NT2/D1 (cell line): ENCODE measurements around the gene FAM234B.
A peak's percentile ranks its signal among the peaks of the same experiment; 100 is the strongest.

Experiments used
- DNase-seq: peaks from one replicate; pipeline ENCODE4 v3.0.0-alpha.2; 2011; ENCODE audit warnings: low read depth, low spot score
- H3K27me3 ChIP-seq: 2 replicates; pipeline ENCODE4 v1.6.0; 2011; ENCODE audit warnings: mild to moderate bottlenecking; ENCODE audit not compliant: insufficient read length, insufficient read depth
- H3K36me3 ChIP-seq: 2 replicates; pipeline ENCODE4 v1.6.1; 2011; ENCODE audit warnings: mild to moderate bottlenecking, low read length, mixed read lengths; ENCODE audit not compliant: insufficient read depth, insufficient read length
- H3K4me1 ChIP-seq: 2 replicates; pipeline ENCODE4 v1.5.1; 2011; ENCODE audit not compliant: insufficient read depth, insufficient read length
- H3K4me3 ChIP-seq: 2 replicates; pipeline ENCODE4 v1.5.1; 2011; ENCODE audit warnings: low read depth; ENCODE audit not compliant: insufficient read length
- H3K9ac ChIP-seq: 2 replicates; pipeline ENCODE4 v1.6.0; 2011; ENCODE audit warnings: low read depth; ENCODE audit not compliant: insufficient read length
- H3K9me3 ChIP-seq: 2 replicates; pipeline ENCODE4 v1.5.1; 2011; ENCODE audit warnings: mild to moderate bottlenecking, low read length; ENCODE audit not compliant: insufficient read depth
- SUZ12 ChIP-seq: IDR thresholded peaks from 2 replicates; pipeline ENCODE4 v1.6.1; 2011; ENCODE audit not compliant: insufficient read length, insufficient read depth; ENCODE audit errors: extremely low read depth
- YY1 ChIP-seq: IDR thresholded peaks from 2 replicates; pipeline ENCODE4 v1.6.1; 2011; ENCODE audit not compliant: insufficient read length, insufficient read depth
- ZNF274 ChIP-seq: IDR thresholded peaks from 2 replicates; pipeline ENCODE4 v1.6.1; 2011; ENCODE audit warnings: mild to moderate bottlenecking, low read depth, low read length

Gene FAM234B

DNA sequence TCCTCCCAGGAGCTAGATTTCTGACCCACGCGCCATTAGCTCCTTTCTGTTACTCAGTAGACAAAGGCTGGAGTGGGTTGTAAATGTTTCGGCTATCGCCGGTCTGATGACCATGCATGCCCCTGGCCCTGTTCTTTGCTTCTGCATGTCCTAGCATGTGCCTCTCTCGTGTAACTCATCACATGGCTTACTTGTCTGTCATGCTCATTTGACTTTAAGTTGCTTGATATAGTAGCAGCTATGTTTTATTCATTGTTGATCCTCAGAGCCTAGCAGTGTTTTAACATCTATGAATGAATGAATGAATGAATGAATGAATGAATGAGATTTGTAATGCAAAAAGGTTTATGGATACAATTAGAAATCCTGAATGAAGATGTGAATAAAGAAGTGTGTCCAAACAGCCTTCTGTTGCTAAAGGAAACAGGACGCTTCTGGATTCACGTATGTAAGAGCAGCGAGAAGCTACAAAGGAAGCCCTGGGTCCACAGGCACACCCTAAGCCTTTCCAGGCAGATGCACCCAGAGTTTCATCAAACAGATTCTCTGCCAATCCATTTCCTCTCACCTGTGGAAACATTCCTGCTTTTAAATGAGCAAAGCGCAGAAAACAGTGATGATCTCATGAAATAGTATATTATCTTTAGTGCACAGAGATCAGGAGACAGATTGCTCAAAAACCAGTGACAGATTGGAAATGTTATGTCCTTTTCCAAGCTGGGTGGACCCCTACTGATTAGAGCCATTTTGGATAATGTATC is 55.8 kb downstream of the FAM234B start:
- DNase-seq = no peak
- Histone ChIP-seq H3K9me3 (no peaks in the 10 kb centered on the region), H3K36me3 (no peaks in the 10 kb centered on the region), H3K4me3 (peak overlapping the region; percentile 45), H3K4me1 (peaks cover 7% of the 10 kb centered on the region), H3K27me3 (peaks cover 13% of the 10 kb centered on the region), H3K9ac (peak overlapping the region; percentile 80)
- no peak for TF ChIP-seq ZNF274
- TF ChIP-seq YY1 = no peak
- no peak for TF ChIP-seq SUZ12

DNA sequence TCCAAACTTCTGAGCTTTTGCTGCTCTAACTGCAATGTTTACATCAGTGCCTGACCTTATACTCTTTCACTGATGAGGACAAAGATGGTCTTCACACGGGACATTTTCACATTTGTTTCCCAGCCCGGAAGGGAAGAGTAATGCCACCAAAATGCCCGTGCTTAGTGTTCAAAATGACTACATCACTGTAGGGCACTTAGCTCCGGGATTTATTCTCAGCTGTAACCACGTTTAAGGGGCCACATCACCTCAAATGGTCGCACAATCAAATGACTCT is 56.4 kb downstream of the FAM234B start:
- peaks cover 13% of the 10 kb centered on the region for H3K27me3 ChIP-seq
- no peaks in the 10 kb centered on the region for H3K36me3 ChIP-seq
- TF ChIP-seq YY1 (no peak), SUZ12 (no peak), ZNF274 (no peak)
- no peaks in the 10 kb centered on the region for H3K9me3 ChIP-seq
- peak overlapping the region; percentile 45 for H3K4me3 ChIP-seq
- peak overlapping the region; percentile 80 for H3K9ac ChIP-seq
- DNase-seq = no peak
- H3K4me1 ChIP-seq = peaks cover 7% of the 10 kb centered on the region

GRCh38 chr12:13100882-13101769 is 56.9 kb downstream of the FAM234B start:
- Histone ChIP-seq H3K36me3 (no peaks in the 10 kb centered on the region), H3K9me3 (no peaks in the 10 kb centered on the region), H3K4me1 (peaks cover 7% of the 10 kb centered on the region), H3K9ac (peak overlapping the region; percentile 82), H3K4me3 (peak overlapping the region; percentile 68), H3K27me3 (peaks cover 13% of the 10 kb centered on the region)
- peak; percentile 97 for DNase-seq
- TF ChIP-seq ZNF274 (no peak), YY1 (no peak)

DNA sequence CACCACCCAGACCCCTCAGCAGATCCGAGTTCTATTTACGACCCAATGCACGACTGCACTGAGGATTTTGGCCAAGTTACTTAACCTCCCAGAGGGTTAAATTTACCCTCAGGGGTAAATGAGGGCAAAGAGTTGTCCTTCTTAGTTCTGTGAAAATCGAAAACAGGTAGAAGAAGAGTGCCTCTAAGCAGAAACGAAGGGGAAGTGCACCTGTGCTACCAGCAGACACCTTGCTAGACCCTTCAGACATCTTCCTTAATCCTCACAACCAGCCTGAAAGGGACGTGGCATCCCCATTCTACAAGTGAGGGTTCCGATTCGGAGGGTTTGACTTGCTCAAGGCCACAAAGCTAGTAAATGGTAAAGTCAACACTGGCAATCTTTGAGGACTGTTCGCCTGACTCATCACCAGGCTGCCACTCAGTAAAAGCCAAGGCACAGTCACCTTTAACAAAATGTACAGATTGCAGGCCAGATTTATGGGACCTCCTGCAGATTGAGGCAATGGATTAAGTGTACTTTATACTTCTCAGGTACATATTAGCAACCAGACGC is 57.7 kb downstream of the FAM234B start:
- DNase-seq = no peak
- Histone ChIP-seq H3K4me1 (peaks cover 7% of the 10 kb centered on the region), H3K4me3 (peak overlapping the region; percentile 68), H3K36me3 (no peaks in the 10 kb centered on the region), H3K9me3 (no peaks in the 10 kb centered on the region), H3K27me3 (peaks cover 13% of the 10 kb centered on the region), H3K9ac (peak overlapping the region; percentile 82)
- no peak for TF ChIP-seq YY1
- TF ChIP-seq ZNF274 = no peak
- TF ChIP-seq SUZ12 = no peak

- Histone ChIP-seq H3K9ac (no peak overlapping the region), H3K27me3 (peaks cover 13% of the 10 kb centered on the region), H3K36me3 (no peaks in the 10 kb centered on the region), H3K4me1 (peaks cover 7% of the 10 kb centered on the region), H3K9me3 (no peaks in the 10 kb centered on the region), H3K4me3 (no peak overlapping the region)
- no peak for DNase-seq
- no peak for TF ChIP-seq SUZ12
- TF ChIP-seq YY1 = no peak
- TF ChIP-seq ZNF274 = no peak
Measured at GRCh38 chr12:13102461-13103195, 58.4 kb downstream of the FAM234B start.

- no peak within 1 kb of the TSS for H3K9ac ChIP-seq
- H3K27me3 ChIP-seq = peaks cover 13% of the 10 kb centered on the region
- TF ChIP-seq SUZ12 (no peak), ZNF274 (no peak), YY1 (no peak)
- no peaks in the 10 kb centered on the region for H3K9me3 ChIP-seq
- DNase-seq = no peak
- H3K36me3 ChIP-seq = no peaks in the 10 kb centered on the region
- H3K4me1 ChIP-seq = peaks cover 7% of the 10 kb centered on the region
- no peak within 1 kb of the TSS for H3K4me3 ChIP-seq
Measured at GRCh38 chr12:13103391-13104033, 59.3 kb downstream of the FAM234B start, which contains the start of gene GSG1. Gene GSG1 (minus strand): TSS chr12:13103667. CDS start chr12:13103512, 155 bp downstream.
